ENCODE measurements around the gene TPK1.
"Not testable (repeated sequence)": the region's sequence is repeated elsewhere in the genome, so short reads cannot be mapped to it uniquely, and the experiment has no call there.

The TPK1 gene

GRCh38 chr7:144596953-144597352 is 238.9 kb downstream of the TPK1 start:
- no peak for DNase-seq

- no peak for DNase-seq
These were observed 241.3 kb downstream of the TPK1 start for GRCh38 chr7:144594580-144594979.

DNA sequence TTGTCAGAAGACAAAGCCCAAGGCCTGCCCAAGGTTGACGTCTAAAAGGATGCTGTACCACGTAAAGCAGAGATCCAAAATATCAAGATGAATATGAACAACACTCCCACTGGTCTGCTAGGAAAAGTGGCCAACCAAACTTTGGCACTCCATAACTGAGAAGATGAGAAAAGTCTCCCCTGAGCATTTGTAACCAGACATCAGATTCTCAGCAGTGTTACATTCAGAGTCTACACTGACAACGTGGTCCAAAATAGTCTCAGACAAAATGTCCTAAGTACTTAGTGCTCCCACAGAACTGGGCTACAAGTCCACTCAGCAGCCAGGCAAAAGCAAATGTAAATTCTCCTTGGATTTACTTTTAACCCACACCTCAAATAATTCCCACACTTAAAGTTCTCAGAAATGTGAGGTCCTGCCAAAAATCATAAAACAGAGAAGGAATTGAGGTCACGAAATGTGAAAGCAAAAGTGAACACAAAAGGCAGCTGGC is 247.2 kb downstream of the TPK1 start:
- DNase-seq, result no peak

DNA sequence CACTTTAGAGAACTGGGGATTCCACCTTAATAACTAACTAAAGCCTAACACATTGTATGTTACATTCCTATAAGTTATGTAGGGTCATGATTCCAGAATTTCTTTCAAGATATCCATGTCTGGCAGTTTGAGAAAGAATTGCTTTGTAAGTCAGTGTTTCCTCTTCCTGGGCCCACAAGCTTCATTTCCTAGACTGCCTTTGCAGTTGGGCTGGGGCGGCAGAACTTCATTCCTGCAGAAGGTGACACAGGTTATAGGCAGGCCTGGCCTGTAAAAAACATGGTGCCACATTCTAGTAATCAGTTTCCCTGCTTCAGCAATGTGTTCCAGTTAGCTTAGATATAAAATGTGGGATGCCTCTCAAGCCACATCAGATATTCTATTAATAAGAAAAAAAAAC is 248.2 kb downstream of the TPK1 start:
- DNase-seq, result no peak

GRCh38 chr7:144584726-144585125 is 251.1 kb downstream of the TPK1 start:
- DNase-seq, result no peak

GRCh38 chr7:144579687-144580086 is 256.2 kb downstream of the TPK1 start:
- no peak for DNase-seq

- no peak for DNase-seq
These were observed 260.4 kb downstream of the TPK1 start for GRCh38 chr7:144575456-144575855.

GRCh38 chr7:144574753-144575152 is 261.1 kb downstream of the TPK1 start:
- not testable (repeated sequence) for DNase-seq

- no peak for DNase-seq
These were observed 267.6 kb downstream of the TPK1 start for GRCh38 chr7:144568233-144568632.

GRCh38 chr7:144565586-144565985 is 270.3 kb downstream of the TPK1 start:
- DNase-seq, result no peak

- DNase-seq, result no peak
These were observed 286.0 kb downstream of the TPK1 start for GRCh38 chr7:144549861-144550260.

- DNase-seq, result no peak
These were observed 287.3 kb downstream of the TPK1 start for GRCh38 chr7:144548556-144548955.

DNA sequence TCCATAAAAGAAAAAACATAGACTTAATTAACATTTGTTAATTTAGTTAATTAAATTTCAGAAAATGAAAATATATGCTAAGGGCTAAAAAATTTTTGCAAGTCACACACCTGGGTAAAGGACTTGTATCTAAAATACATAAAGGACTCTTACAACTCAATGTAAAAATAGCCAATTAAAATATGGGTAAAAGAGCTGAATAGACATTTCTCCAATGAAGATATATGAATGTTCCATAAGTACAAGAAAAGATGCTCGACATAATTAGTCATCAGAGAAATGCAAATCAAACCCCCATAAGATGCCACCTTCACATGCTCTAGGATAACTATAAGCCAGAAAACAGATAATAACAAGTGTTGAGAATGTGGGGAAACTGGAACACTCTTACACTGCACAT is 288.0 kb downstream of the TPK1 start:
- DNase-seq, result no peak

DNA sequence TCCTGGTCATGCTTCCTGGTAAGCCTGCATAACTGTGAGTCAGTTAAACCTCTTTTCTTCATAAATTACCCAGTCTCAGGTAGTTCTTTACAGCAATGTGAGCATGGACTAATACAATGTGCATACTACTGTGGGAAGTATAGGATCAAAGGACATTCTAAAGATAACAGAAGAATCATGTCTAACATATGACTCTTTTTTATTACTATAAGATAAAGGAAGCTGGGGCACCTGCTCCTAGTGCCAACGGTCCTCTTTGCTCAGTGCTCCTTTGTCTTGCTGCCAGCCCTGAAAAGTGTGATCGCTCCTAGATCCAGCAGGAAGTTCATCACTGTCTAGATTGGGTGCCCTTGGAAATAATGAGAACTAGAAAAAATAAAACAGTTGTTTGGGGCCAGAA is 289.1 kb downstream of the TPK1 start:
- no peak for DNase-seq

DNA sequence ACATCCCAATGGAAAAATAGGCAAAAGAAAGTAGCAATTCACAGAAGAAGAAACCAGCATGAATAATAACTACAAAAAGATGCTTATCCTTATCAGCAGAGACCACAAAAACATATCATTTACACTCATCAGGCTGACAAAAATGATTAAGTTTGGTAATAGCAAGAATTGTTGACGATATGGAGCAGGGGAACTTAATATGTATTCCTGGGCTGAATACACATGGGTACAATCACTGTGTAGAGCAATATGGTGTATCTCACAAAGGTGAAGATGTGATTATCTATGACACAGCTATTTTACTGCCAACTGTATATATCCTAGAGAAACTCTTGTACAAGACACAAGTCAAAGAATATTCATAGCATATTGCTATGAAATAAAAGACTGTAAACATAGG is 290.5 kb downstream of the TPK1 start:
- DNase-seq, result no peak

DNA sequence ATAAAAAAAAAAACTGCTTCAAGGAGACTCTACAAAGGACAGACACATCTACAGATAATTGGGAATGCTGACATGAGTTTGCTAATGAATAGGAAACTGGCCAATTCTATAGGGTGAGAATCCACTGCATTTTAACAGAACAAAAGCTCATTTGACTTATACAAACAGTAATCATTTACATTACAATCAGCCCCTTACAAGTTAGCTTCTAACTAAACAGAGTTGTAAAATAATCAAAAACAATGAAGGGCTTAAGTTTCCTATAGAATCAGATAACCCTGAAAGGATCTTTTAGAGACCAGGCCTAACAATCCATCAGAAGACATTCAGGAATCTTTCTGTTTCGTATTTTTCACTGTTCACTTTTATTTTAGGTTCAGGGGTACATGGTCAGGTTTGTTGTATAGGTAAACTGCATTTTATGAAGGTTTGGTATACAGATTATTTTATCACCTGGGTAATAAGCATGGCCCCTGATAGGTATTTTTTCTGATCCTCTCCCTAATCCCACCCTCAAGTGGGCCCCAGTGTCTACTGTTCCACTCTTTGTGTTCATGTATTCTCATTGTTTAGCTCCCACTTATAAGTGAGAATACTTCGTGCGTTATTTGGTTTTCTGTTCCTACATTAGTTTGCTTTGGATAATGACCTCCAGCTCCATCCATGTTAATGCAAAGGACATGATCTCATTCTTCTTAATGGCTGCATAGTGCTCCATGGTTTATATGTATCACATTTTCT is 301.0 kb downstream of the TPK1 start:
- no peak for DNase-seq

GRCh38 chr7:144534196-144534595 is 301.7 kb downstream of the TPK1 start:
- DNase-seq, result no peak

DNA sequence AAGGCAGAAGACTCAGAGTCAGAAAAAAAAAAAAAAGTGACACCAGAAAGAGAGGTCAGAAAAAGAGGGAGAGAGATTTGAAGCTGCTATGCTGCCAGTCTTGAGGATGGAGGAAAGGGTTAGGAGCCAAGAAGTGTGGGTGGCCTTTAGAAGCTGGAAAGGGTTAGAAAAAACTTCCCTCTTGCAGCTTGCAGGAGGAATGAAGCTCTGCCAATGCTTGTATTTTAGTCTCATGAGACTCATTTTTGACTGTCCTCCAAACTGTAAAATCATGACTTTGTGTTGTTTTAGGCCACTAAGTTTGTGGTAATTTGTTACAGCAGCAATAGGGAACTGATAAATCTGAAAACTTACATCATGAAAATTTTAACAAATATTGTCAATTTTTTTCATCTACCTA is 304.7 kb downstream of the TPK1 start:
- no peak for DNase-seq

DNA sequence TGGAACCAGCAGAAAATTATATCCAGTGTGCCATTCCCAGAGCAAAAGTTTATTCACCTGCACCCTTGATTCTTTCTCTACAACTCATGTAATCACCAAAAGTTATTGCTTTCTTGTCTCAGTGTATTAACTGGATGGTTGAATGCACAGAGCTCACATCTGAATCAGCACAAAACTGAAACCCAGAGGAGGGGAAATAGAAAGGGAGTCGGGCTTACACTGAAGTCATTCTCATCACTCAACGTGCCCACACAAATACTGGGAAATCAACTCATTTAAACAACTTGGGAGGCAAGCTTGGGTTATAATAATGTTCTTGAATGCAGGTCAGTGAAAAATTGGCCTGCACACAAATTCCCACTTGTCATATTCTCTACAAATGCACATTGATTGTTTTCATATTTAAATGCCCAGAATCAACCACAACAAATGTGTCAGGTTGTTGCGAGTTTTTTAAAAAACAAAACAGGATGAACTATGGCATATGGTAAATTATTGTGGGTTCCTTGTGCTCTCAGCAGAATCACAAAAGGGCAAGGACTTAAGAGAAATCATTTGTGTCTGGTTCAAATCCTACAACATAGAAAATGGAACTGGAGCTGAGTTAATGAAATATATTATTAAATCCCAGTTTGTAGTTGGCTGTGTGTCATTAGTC is 306.5 kb downstream of the TPK1 start:
- no peak for DNase-seq

GRCh38 chr7:144528536-144529045 is 307.3 kb downstream of the TPK1 start:
- no peak for DNase-seq

GRCh38 chr7:144527051-144527471 is 308.8 kb downstream of the TPK1 start:
- no peak for DNase-seq

DNA sequence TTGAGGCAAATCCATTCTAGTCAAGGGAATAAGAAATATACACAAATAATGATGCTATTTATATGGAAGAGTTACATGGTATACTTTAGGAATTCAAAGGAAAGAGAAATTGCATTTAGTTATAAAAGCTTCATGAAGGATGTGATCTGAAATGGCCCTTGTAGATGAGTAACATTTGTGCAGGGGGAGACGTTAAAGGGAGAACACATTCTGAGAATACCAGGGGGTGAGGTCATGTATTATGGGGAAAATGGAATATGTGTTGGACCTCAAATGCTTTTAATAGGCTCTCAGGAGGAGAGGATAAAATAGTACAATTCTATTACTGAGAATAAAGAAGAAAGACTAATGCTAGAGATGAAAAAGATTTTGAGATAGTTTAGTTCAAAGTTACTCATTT is 309.9 kb downstream of the TPK1 start:
- no peak for DNase-seq

DNA sequence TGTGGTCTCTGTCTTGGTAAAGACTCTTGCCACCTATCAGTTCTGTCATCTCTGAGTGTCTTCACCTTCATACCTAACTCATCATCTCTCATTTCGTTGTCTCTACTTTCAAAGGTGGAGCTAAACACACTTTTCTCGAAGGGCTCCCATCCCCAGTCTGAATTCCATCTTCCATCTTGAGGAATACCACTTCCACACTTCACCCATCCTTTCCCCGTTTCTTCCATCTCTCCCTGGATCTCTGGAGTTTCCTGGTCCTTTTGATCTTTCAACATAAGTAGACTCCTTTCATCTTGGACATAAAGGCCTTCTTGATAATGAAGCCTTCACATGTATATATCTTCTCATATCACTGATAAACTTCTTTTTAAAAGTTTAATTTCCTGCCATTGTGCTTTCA is 311.6 kb downstream of the TPK1 start:
- DNase-seq, result no peak

DNA sequence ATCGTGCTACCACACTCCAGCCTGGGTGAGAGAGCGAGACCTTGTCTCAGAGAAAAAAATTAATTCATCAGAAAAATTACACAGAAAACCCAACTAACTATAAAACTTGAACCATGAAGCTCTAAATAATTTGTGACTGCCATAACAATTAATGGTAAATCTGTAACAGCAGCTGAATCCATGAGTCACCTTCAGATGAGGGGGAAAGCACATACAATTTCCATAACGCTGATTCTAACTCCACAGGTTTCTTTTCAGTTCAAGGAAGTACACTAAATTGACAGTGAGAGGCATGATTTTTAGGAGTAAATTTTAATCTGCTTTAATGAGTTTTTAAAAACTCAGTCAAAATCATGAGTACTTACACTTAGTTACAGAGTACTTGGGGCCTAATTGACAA is 312.2 kb downstream of the TPK1 start:
- DNase-seq, result no peak

Data from NCI-H446 treated with DMSO at 0.1 percent for 48 hours (cell line).